ENCODE measurements around the gene LMLN.
A peak's percentile ranks its signal among the peaks of the same experiment; 100 is the strongest.
"Not testable (repeated sequence)": the region's sequence is repeated elsewhere in the genome, so short reads cannot be mapped to it uniquely, and the experiment has no call there.

Gene LMLN

GRCh38 chr3:198079771-198080520 is 119.9 kb downstream of the LMLN start:
- DNase-seq (ENCODE audit: low read depth in 2 of 2): peak in 1 of 2 donors; percentile 24

GRCh38 chr3:198080521-198081384 is 120.7 kb downstream of the LMLN start:
- peak; percentile 69 to 72 for DNase-seq (ENCODE audit: low read depth in 2 of 2)

GRCh38 chr3:198081421-198081844 is 121.4 kb downstream of the LMLN start:
- DNase-seq (ENCODE audit: low read depth in 2 of 2): no peak

- not testable (repeated sequence) for DNase-seq (ENCODE audit: low read depth in 2 of 2)
Observed at GRCh38 chr3:198082226-198082625, 122.2 kb downstream of the LMLN start.

- DNase-seq (ENCODE audit: low read depth in 2 of 2): no peak
Observed at GRCh38 chr3:198088421-198088955, 128.5 kb downstream of the LMLN start.

- DNase-seq (ENCODE audit: low read depth in 2 of 2): no peak
Observed at GRCh38 chr3:198090795-198091332, 130.8 kb downstream of the LMLN start.

- no peak for DNase-seq (ENCODE audit: low read depth in 2 of 2)
Observed at GRCh38 chr3:198092276-198092675, 132.3 kb downstream of the LMLN start.

GRCh38 chr3:198093112-198093679 is 133.2 kb downstream of the LMLN start:
- DNase-seq (ENCODE audit: low read depth in 2 of 2): no peak

All from stimulated activated CD8-positive, alpha-beta memory T cell treated with anti-CD3 and anti-CD28 coated beads, Interleukin-15, amount 100 ng/mL, for 48 hours (primary cell).